ENCODE measurements around the gene PANX2.

DNA sequence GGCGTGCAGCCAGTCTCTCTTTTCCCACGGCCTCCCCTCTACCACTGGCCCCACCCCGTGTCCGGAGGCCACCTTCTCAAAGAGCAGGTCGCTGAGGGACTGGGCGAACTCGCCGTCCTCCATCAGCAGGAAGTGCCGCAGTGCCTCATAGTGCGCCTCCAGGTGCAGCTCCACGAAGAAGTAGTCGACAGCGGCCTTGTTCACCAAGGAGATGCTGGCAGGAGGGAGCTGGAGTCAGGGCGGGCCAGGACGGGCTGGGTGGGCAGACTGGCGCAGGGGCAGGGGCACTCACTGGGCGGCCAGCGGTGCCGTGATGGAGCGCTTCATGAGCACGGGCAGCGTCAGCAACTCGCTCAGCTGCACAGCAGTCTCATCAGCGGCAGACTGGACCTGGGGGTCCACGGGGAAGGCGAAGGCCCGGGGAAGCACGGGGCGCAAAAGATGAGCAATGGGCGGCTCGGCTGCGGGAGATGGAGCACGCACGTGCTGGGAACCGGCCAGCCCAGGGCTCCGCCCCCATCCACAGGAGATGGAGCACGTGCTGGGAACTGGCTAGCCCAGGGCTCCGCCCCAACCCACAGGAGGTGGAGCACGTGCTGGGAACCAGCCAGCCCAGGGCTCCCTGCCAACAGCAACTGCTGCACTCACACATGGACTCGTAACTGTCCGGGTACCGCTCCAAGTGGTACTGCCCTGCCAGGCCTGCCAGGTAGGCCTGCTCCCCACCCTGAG, 48.6 kb downstream of the PANX2 start:
- no peak for TF ChIP-seq CTCF (IDR thresholded peaks at IDR 0.05 in 4 of 5, conservative IDR thresholded peaks at IDR 0.05 in 1 of 5)
- TF ChIP-seq POLR2A (IDR thresholded peaks at IDR 0.05) = no peak

Measured in gastrocnemius medialis (tissue), 4 donors.